Prostate gland (tissue), 2 donors: ENCODE measurements around the gene L3MBTL4.

ENCODE experiments used
- CTCF ChIP-seq, 4 experiments: fragments of 200-600 bp in 2 of 4; fragments of 450-650 bp in 2 of 4; sonication (generic) in 2 of 4; IDR thresholded peaks; 1 replicate in 3 of 4; 2 replicates in 1 of 4; pipeline ENCODE4 v1.5.1; 2016 to 2019; ENCODE audit warnings: antibody characterized with exemption in 4 of 4, mild to moderate bottlenecking in 2 of 4, moderate library complexity in 2 of 4
- POLR2A ChIP-seq: fragments of 450-650 bp; IDR thresholded peaks from one replicate; pipeline ENCODE4 v1.6.1; 2016; ENCODE audit warnings: antibody characterized with exemption, mild to moderate bottlenecking
- POLR2AphosphoS5 ChIP-seq: sonication (generic); formaldehyde crosslinking; IDR thresholded peaks from one replicate; pipeline ENCODE4 v1.6.1; 2017; ENCODE audit warnings: antibody characterized with exemption

- TF ChIP-seq POLR2AphosphoS5, result no peak
- TF ChIP-seq CTCF (IDR thresholded peaks at IDR 0.05), result no peak
- TF ChIP-seq POLR2A, result no peak
Measured at GRCh38 chr18:6202861-6203260, 211.8 kb downstream of the L3MBTL4 start.
